Neutrophil (primary cell): ENCODE data around the gene HEXIM1.

Experiments used
- H3K27ac ChIP-seq: fragments of 200-600 bp; sonication (generic); 2 replicates; pipeline ENCODE4 v1.5.1; 2016; ENCODE audit warnings: mild to moderate bottlenecking, moderate library complexity
- H3K27me3 ChIP-seq: fragments of 200-600 bp; sonication (generic); 2 replicates; pipeline ENCODE4 v1.6.0; 2016; ENCODE audit warnings: mild to moderate bottlenecking
- H3K36me3 ChIP-seq: fragments of 200-600 bp; sonication (generic); 2 replicates; pipeline ENCODE4 v1.5.1; 2017
- H3K4me1 ChIP-seq, 2 experiments: fragments of 200-600 bp in 1 of 2; sonication (generic) in 1 of 2; 1 replicate in 1 of 2; 2 replicates in 1 of 2; pipeline versions ENCODE4 v1.5.1 to v1.6.1; 2013 to 2016; ENCODE audit warnings: low read depth in 1 of 2, low read length in 1 of 2, mild to moderate bottlenecking in 1 of 2, moderate library complexity in 1 of 2; ENCODE audit not compliant: control insufficient read depth in 1 of 2, insufficient read depth in 1 of 2
- H3K4me3 ChIP-seq, 2 experiments: fragments of 200-600 bp in 1 of 2; sonication (generic) in 1 of 2; 1 replicate in 1 of 2; 2 replicates in 1 of 2; pipeline ENCODE4 v1.5.1; 2013 to 2016; ENCODE audit warnings: low read depth in 1 of 2, low read length in 1 of 2, mild to moderate bottlenecking in 1 of 2, moderate library complexity in 1 of 2
- H3K9me3 ChIP-seq: fragments of 200-600 bp; sonication (generic); 2 replicates; pipeline ENCODE4 v1.5.1; 2016
- TF ChIP-seq, protein P1 (sequence below): fragments of 200-600 bp; sonication (generic); IDR thresholded peaks from 2 replicates; pipeline ENCODE4 v1.5.1; 2016; ENCODE audit warnings: antibody characterized with exemption

HEXIM1 gene

GRCh38 chr17:45136846-45137560 is 11.3 kb upstream of the HEXIM1 start:
- no peaks in the 10 kb centered on the region for H3K27me3 ChIP-seq
- TF ChIP-seq, protein P1, sequence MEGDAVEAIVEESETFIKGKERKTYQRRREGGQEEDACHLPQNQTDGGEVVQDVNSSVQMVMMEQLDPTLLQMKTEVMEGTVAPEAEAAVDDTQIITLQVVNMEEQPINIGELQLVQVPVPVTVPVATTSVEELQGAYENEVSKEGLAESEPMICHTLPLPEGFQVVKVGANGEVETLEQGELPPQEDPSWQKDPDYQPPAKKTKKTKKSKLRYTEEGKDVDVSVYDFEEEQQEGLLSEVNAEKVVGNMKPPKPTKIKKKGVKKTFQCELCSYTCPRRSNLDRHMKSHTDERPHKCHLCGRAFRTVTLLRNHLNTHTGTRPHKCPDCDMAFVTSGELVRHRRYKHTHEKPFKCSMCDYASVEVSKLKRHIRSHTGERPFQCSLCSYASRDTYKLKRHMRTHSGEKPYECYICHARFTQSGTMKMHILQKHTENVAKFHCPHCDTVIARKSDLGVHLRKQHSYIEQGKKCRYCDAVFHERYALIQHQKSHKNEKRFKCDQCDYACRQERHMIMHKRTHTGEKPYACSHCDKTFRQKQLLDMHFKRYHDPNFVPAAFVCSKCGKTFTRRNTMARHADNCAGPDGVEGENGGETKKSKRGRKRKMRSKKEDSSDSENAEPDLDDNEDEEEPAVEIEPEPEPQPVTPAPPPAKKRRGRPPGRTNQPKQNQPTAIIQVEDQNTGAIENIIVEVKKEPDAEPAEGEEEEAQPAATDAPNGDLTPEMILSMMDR = no peak
- no peak overlapping the region for H3K27ac ChIP-seq
- no peaks in the 10 kb centered on the region for H3K36me3 ChIP-seq
- no peaks in the 10 kb centered on the region for H3K9me3 ChIP-seq
- peaks cover 17 to 23% of the 10 kb centered on the region in 2 experiments for H3K4me1 ChIP-seq
- H3K4me3 ChIP-seq = no peak overlapping the region

DNA sequence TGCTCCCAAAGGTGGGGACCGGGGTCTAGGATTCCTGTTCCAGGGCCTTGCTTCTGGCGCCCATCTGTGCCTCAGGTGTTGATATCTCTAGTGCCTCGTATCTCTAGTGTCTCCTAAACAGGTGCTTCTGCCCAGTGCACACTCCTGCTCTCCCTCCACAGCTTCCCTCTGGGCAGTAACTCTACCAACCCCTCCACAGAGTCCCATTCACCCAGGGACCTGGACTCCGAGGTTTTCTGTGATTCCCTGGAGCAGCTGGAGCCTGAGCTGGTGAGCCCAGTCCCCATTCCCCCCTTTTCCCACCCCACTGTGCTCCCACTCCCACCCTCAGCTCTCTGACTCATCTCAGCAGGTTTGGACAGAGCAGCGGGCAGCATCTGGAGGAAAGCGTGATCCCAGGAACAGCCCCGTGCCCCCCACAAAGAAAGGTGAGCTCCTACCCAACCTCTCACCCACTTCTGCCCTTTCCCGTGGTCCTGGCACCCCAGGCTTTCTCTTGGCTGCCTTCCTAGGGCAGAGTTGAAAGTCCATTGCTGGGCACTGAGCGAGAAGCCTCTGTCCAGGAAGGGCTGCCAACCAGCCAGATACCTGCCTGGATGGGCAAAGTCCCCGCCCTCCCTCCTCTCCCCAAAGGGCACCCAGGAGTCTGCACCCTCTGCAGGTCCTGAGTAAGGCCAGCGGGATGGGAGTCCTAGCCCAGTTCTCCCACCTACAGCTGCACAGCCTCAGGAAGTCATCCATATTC is 10.5 kb upstream of the HEXIM1 start:
- TF ChIP-seq, protein P1 = no peak
- H3K27ac ChIP-seq = no peak overlapping the region

GRCh38 chr17:45138911-45139532 is 9.3 kb upstream of the HEXIM1 start:
- Histone ChIP-seq H3K27me3 (peaks cover 5% of the 10 kb centered on the region), H3K4me3 (no peak overlapping the region), H3K36me3 (no peaks in the 10 kb centered on the region), H3K4me1 (peaks cover 11 to 24% of the 10 kb centered on the region in 2 experiments), H3K27ac (no peak overlapping the region), H3K9me3 (no peaks in the 10 kb centered on the region)
- TF ChIP-seq, protein P1 = no peak

More for the DNA sequence above, 10.5 kb upstream of the HEXIM1 start:
- Histone ChIP-seq H3K27me3 (no peaks in the 10 kb centered on the region), H3K9me3 (no peaks in the 10 kb centered on the region), H3K4me1 (peaks cover 14 to 21% of the 10 kb centered on the region in 2 experiments), H3K4me3 (no peak overlapping the region), H3K36me3 (no peaks in the 10 kb centered on the region)

- Histone ChIP-seq H3K4me1 (peaks cover 12 to 29% of the 10 kb centered on the region in 2 experiments), H3K4me3 (no peak overlapping the region), H3K27ac (no peak overlapping the region), H3K27me3 (peaks cover 10% of the 10 kb centered on the region), H3K36me3 (no peaks in the 10 kb centered on the region), H3K9me3 (no peaks in the 10 kb centered on the region)
- TF ChIP-seq, protein P1 = no peak
Observed at GRCh38 chr17:45139533-45139920, 8.7 kb upstream of the HEXIM1 start.

DNA sequence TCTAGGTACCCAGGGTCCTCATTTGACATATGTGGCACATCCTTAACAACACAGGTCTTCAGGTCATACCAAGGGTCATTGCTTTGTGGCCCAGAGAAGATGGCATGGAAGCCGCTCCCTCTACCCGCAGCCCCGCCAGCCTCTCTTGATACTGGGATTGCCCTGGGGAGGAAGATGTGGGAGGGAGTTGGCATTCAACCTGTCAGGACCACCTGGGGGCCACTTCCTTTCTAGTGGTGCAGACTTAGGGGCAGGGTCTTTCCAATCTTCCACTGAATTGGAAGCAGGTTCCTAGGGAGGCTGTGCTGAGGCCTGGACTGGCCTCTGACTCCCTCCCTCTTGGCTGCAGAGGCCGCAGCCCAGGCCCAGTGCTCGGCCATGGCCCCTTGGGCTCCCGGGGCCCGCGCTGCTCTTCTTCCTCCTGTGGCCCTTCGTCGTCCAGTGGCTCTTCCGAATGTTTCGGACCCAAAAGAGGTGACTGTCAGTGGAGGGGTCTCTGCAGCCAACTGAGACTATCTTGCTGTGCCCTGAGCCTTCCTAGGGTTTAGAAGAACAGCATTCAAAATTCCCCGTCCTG is 5.1 kb upstream of the HEXIM1 start:
- H3K9me3 ChIP-seq = no peaks in the 10 kb centered on the region
- H3K27me3 ChIP-seq = peaks cover 12% of the 10 kb centered on the region
- TF ChIP-seq, protein P1 = no peak
- peak overlapping the region in 1 of 2 experiments; percentile 70 for H3K4me3 ChIP-seq
- peak overlapping the region; percentile 56 for H3K27ac ChIP-seq
- H3K4me1 ChIP-seq = peaks cover 23 to 33% of the 10 kb centered on the region in 2 experiments
- H3K36me3 ChIP-seq = no peaks in the 10 kb centered on the region
